CD4-positive, alpha-beta T cell treated with Interleukin-17A for 1 hour (primary cell): ENCODE results near the gene UPF1.
A peak's percentile ranks its signal among the peaks of the same experiment; 100 is the strongest.

Source experiments
- DNase-seq: peaks from one replicate; pipeline ENCODE4 v3.0.0-alpha.2; 2020

Gene UPF1

GRCh38 chr19:18840288-18841267, 8.8 kb downstream of the UPF1 start:
- no peak for DNase-seq

- DNase-seq = no peak
Observed at GRCh38 chr19:18841400-18841799, 9.6 kb downstream of the UPF1 start.

- no peak for DNase-seq
Observed at GRCh38 chr19:18842166-18842565, 10.4 kb downstream of the UPF1 start.

- DNase-seq = peak; percentile 19
Observed at GRCh38 chr19:18843960-18844359, 12.2 kb downstream of the UPF1 start.

GRCh38 chr19:18844806-18845329, 13.1 kb downstream of the UPF1 start:
- no peak for DNase-seq

- no peak for DNase-seq
Observed at GRCh38 chr19:18845961-18846360, 14.2 kb downstream of the UPF1 start.

GRCh38 chr19:18846862-18847548, 15.2 kb downstream of the UPF1 start:
- peak; percentile 70 for DNase-seq

GRCh38 chr19:18847549-18848463, 16.0 kb downstream of the UPF1 start:
- DNase-seq = no peak

GRCh38 chr19:18848878-18849661, 17.3 kb downstream of the UPF1 start:
- DNase-seq = no peak

- DNase-seq = no peak
Observed at GRCh38 chr19:18849838-18850400, 18.2 kb downstream of the UPF1 start.

GRCh38 chr19:18850471-18851375, 19.0 kb downstream of the UPF1 start:
- no peak for DNase-seq

- no peak for DNase-seq
Observed at GRCh38 chr19:18851673-18852325, 20.0 kb downstream of the UPF1 start.

GRCh38 chr19:18852648-18853047, 20.9 kb downstream of the UPF1 start:
- no peak for DNase-seq

GRCh38 chr19:18853755-18854427, 22.1 kb downstream of the UPF1 start:
- DNase-seq = no peak

GRCh38 chr19:18854982-18855381, 23.2 kb downstream of the UPF1 start:
- no peak for DNase-seq

GRCh38 chr19:18855647-18856384, 24.1 kb downstream of the UPF1 start:
- no peak for DNase-seq

GRCh38 chr19:18856385-18857126, 24.8 kb downstream of the UPF1 start:
- DNase-seq = no peak

GRCh38 chr19:18857223-18857622, 25.5 kb downstream of the UPF1 start:
- no peak for DNase-seq
